VCaP (cell line): Measurements from ENCODE around the gene LOXL1.

Experiments
- H3K27ac ChIP-seq: fragments of 450-650 bp; 2 replicates; pipeline ENCODE4 v1.5.1; 2017
- TF ChIP-seq, protein P1 (sequence below): fragments of 450-650 bp; conservative IDR thresholded peaks from 2 replicates; pipeline ENCODE4 v1.5.1; 2017; ENCODE audit warnings: mild to moderate bottlenecking, moderate library complexity

LOXL1 gene, protein sequence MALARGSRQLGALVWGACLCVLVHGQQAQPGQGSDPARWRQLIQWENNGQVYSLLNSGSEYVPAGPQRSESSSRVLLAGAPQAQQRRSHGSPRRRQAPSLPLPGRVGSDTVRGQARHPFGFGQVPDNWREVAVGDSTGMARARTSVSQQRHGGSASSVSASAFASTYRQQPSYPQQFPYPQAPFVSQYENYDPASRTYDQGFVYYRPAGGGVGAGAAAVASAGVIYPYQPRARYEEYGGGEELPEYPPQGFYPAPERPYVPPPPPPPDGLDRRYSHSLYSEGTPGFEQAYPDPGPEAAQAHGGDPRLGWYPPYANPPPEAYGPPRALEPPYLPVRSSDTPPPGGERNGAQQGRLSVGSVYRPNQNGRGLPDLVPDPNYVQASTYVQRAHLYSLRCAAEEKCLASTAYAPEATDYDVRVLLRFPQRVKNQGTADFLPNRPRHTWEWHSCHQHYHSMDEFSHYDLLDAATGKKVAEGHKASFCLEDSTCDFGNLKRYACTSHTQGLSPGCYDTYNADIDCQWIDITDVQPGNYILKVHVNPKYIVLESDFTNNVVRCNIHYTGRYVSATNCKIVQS

DNA sequence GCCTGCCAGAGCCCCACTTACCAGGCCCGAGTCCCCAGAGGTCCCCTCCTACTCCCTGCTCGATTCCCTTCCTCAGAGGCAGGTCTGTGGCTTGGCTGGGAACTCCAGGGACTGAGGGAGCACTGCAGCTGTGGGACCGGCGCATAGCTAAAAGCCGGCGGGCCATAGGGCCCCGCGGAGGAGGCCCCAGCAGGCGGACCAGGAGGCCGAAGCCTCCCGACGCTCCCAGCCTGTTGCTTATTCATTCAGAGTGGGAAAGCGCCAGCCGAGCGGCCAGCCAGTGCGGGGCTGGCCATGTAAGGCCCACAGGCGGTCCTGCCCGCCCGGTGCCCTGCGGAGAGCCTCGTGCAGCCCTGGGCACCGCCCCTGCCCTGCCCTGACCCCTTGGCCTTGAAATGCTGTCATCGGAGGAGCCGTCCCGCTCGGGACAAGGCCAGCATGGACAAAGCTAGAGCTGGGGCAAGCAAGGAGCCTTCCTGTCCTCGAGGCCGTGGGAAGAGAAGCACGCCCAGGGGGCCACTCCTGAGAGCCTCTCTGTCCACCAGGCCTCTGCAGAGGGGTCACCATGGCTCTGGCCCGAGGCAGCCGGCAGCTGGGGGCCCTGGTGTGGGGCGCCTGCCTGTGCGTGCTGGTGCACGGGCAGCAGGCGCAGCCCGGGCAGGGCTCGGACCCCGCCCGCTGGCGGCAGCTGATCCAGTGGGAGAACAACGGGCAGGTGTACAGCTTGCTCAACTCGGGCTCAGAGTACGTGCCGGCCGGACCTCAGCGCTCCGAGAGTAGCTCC, at the start of gene LOXL1:
LOXL1 (plus strand) TSS at position 244 of the 784 bp plus-strand sequence; CDS start at position 566, 322 bp downstream.
- peak within 1 kb of the TSS; percentile 99 for H3K27ac ChIP-seq
- TF ChIP-seq, protein P1, sequence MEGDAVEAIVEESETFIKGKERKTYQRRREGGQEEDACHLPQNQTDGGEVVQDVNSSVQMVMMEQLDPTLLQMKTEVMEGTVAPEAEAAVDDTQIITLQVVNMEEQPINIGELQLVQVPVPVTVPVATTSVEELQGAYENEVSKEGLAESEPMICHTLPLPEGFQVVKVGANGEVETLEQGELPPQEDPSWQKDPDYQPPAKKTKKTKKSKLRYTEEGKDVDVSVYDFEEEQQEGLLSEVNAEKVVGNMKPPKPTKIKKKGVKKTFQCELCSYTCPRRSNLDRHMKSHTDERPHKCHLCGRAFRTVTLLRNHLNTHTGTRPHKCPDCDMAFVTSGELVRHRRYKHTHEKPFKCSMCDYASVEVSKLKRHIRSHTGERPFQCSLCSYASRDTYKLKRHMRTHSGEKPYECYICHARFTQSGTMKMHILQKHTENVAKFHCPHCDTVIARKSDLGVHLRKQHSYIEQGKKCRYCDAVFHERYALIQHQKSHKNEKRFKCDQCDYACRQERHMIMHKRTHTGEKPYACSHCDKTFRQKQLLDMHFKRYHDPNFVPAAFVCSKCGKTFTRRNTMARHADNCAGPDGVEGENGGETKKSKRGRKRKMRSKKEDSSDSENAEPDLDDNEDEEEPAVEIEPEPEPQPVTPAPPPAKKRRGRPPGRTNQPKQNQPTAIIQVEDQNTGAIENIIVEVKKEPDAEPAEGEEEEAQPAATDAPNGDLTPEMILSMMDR, result no peak

DNA sequence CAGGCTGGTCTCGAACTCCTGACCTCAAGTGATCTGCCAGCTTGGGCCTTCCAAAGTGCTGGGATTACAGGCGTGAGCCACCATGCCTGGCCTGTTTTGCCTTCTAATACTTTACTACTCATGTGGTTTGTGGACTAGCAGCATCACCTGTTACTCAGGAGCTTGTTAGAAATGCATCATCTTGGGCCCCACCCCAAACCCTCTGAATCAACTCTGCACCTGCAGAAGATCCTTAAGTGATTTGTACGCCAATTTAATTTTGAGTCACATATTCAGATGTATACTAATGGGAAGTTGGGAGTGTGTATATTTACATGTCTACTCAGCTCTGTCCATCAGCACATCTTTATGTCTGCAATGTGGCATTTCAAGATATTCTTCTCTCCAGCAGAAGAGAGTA, 46.8 kb upstream of the LOXL1 start:
- H3K27ac ChIP-seq, result no peak overlapping the region
- TF ChIP-seq, protein P1, result no peak

DNA sequence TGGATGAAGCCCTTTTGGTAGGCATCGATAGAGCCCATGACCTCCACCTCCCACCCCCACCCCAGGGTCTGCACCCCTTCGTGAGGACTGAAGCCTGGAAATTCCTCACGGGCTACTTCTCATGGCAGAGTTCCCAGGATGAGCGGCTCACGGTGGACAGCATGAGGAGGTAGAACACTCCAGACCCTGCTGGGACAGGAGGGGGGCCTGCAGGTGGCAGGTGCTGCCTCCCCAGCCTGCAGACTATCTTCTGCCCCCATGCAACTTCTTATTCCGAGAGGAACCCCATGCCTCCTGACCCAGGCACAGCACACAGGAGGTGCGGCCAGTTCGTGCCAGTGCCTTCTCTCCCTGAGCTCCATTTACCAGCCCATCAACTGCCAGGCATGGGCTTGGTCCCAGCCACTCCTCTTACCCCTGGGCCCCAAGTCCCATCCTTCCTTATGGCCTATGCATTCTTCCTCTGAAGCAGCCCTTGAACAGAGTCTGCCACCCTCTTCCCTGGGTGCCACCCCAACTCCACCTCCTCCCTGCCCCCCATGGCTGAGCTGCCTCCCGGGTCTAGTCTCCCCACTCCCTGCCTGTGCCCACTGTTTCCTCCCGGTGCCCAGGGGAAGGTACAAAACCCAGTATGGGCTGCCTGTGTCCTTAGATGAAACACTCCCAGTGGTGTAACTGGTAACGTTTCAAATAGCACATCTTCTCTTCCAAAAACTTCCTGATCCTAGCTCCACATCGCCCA, 44.5 kb upstream of the LOXL1 start:
- TF ChIP-seq, protein P1, result no peak
- no peak overlapping the region for H3K27ac ChIP-seq

DNA sequence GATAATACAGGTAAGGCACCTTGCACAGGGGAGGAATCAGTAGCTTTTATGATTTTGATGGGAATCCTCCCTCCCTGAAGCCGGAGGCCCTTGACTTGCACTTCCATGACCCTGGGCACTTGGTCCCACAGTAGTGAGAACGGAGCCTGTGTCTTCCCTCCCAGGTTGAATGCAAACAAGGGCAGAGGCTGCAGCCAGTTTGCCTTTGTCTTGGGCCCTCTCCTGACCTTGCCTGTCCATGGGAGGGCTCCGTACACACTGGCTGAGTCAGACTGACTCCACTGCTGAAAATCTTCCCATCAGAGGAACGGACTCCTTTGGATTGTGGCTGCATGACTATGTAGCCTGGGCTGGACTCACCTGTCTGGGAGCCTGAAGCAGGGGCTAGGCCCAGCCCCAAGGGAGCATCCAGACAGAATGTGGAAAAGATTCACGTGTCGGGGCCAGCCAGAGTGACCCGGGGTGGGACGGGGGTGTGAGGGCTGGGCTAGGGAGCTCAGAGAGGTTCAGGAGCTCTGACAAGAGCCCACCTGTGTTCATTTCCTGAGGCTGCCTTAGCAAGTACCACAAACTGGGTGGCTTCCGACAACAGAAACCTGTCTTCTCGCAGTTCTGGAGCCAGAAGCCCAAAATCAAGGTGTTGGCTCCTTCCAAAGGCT, 43.4 kb upstream of the LOXL1 start:
- H3K27ac ChIP-seq, result no peak overlapping the region
- TF ChIP-seq, protein P1, result no peak

DNA sequence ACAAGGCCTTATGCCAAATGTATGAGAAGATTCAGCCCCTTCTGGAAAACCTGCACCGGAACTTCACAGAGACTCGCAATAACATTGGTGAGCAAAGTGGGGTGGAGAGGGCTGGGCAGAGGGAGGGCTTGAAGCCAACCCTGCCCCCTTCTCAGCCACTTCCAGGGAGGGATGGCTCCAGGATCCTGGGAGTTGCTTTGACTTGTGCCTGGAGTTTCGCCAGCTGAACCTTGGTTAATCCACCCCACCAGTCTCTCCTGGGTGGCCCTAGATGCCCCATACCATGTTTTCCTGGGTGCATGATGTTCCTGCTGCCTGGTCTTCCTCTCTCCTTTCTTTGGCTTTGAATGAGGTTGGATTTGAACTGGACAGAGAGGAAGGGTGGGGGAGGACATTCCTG, 42.1 kb upstream of the LOXL1 start:
- H3K27ac ChIP-seq, result no peak overlapping the region
- TF ChIP-seq, protein P1, result no peak

DNA sequence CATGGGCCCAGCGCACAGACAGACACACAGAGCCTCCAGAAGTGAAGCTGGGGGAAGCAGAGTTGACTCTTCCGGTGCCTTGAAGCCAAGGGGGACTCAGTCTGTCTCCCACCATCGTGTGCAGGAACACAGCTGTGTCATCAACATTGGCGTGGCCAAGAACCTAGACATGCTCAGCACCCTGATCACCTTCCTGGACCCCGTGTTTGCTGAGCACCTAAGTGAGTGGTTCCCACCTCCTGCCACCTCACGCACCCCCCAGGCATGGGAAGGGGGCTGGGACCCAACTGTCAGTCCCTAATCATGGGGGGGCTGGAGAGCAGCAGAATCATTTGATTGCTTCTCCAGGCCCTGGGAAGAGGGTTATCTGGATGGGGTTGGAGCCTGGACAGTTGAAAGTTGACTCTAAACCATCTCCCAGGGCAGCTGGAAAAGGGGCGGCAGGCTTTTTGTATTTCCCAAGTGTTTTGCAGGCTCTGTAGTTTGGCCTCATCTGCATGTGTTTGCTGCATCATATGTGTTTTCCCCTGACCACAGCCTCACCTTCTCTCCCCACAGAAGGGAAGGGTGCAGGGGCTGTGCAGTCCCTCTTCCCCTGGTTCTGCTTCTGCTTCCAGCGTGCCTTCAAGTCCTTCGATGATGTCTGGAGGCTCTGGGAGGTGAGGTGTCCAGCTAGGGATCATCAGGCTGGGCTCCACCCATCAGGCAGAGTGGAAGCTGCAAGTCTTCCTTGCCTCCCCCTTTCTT, 40.1 kb upstream of the LOXL1 start:
- no peak overlapping the region for H3K27ac ChIP-seq
- TF ChIP-seq, protein P1, result no peak
